ENCODE results near the gene RASL10A.

GRCh38 chr22:29329581-29329980 lies 14.1 kb upstream of the RASL10A start:
- TF ChIP-seq, protein P1, sequence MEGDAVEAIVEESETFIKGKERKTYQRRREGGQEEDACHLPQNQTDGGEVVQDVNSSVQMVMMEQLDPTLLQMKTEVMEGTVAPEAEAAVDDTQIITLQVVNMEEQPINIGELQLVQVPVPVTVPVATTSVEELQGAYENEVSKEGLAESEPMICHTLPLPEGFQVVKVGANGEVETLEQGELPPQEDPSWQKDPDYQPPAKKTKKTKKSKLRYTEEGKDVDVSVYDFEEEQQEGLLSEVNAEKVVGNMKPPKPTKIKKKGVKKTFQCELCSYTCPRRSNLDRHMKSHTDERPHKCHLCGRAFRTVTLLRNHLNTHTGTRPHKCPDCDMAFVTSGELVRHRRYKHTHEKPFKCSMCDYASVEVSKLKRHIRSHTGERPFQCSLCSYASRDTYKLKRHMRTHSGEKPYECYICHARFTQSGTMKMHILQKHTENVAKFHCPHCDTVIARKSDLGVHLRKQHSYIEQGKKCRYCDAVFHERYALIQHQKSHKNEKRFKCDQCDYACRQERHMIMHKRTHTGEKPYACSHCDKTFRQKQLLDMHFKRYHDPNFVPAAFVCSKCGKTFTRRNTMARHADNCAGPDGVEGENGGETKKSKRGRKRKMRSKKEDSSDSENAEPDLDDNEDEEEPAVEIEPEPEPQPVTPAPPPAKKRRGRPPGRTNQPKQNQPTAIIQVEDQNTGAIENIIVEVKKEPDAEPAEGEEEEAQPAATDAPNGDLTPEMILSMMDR (IDR thresholded peaks at IDR 0.05), result no peak
- no peak for TF ChIP-seq POLR2A (IDR thresholded peaks at IDR 0.05)
